ENCODE measurements around the gene STK11IP.

STK11IP gene, protein sequence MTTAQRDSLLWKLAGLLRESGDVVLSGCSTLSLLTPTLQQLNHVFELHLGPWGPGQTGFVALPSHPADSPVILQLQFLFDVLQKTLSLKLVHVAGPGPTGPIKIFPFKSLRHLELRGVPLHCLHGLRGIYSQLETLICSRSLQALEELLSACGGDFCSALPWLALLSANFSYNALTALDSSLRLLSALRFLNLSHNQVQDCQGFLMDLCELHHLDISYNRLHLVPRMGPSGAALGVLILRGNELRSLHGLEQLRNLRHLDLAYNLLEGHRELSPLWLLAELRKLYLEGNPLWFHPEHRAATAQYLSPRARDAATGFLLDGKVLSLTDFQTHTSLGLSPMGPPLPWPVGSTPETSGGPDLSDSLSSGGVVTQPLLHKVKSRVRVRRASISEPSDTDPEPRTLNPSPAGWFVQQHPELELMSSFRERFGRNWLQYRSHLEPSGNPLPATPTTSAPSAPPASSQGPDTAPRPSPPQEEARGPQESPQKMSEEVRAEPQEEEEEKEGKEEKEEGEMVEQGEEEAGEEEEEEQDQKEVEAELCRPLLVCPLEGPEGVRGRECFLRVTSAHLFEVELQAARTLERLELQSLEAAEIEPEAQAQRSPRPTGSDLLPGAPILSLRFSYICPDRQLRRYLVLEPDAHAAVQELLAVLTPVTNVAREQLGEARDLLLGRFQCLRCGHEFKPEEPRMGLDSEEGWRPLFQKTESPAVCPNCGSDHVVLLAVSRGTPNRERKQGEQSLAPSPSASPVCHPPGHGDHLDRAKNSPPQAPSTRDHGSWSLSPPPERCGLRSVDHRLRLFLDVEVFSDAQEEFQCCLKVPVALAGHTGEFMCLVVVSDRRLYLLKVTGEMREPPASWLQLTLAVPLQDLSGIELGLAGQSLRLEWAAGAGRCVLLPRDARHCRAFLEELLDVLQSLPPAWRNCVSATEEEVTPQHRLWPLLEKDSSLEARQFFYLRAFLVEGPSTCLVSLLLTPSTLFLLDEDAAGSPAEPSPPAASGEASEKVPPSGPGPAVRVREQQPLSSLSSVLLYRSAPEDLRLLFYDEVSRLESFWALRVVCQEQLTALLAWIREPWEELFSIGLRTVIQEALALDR

DNA sequence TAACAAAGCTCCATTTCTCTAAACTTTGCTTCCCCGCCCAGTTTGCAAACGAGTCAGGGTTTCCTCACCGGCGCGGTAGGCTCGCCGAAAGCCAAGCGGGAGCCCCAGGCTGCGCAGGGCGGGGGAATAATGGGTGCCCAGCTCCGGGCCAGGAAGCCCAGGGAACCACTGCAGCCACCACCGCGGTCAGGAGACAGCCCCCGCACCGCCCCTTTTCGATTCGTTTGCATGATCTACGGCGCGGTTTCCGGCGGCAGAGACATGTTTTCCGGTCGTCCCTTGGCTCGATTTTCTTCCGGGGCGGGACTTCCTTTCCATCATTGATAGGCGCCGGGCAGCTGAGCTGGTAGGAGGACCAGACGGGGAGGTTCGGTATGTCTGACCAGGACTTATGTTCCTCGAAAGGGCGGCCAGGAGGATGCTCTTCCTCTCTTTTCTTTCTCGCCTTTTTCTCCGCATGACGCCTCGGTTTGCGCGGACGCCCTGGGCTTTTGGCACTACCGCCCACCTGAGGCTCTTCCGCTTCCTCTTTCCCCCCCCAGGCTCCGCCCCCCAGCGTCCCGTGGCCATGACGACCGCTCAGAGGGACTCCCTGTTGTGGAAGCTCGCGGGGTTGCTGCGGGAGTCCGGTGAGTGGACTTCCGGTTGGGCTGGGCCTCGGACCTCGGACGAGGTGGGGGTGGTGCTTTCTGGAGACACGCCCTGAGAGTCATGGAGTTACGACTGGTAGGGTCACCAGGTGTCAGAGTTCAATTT is at the start of gene STK11IP:
Gene STK11IP (plus strand): TSS at position 306 of the 756 bp plus-strand sequence. CDS start 263 bp downstream, at position 569.
- no peaks in the 10 kb centered on the region for H3K9me3 ChIP-seq (ENCODE audit: control insufficient read depth, insufficient read depth, low read length)
- peaks cover 17% of the 10 kb centered on the region for H3K36me3 ChIP-seq (ENCODE audit: control insufficient read depth, insufficient read depth, low read length)
- no peaks in the 10 kb centered on the region for H3K27me3 ChIP-seq (ENCODE audit: control insufficient read depth, insufficient read depth, low read length)
- H3K4me1 ChIP-seq (ENCODE audit: control insufficient read depth, insufficient read depth, low read length), result peaks cover 31% of the 10 kb centered on the region
- H3K27ac ChIP-seq (ENCODE audit: low read depth, low read length), result peak within 1 kb of the TSS; percentile 95
- H3K9ac ChIP-seq (ENCODE audit: low read depth, low read length), result peak within 1 kb of the TSS; percentile 89
- peak within 1 kb of the TSS; percentile 93 for H3K4me3 ChIP-seq (ENCODE audit: low read depth, low read length)

- Histone ChIP-seq H3K36me3 (ENCODE audit: control insufficient read depth, insufficient read depth, low read length) (peaks cover 17% of the 10 kb centered on the region), H3K27ac (ENCODE audit: low read depth, low read length) (no peak overlapping the region), H3K4me3 (ENCODE audit: low read depth, low read length) (no peak overlapping the region), H3K9ac (ENCODE audit: low read depth, low read length) (no peak overlapping the region), H3K9me3 (ENCODE audit: control insufficient read depth, insufficient read depth, low read length) (no peaks in the 10 kb centered on the region), H3K27me3 (ENCODE audit: control insufficient read depth, insufficient read depth, low read length) (peaks cover 20% of the 10 kb centered on the region), H3K4me1 (ENCODE audit: control insufficient read depth, insufficient read depth, low read length) (peaks cover 11% of the 10 kb centered on the region)
These were observed 48.7 kb upstream of the STK11IP start for GRCh38 chr2:219548990-219549389.

GRCh38 chr2:219549619-219550018 is 48.0 kb upstream of the STK11IP start:
- peaks cover 8% of the 10 kb centered on the region for H3K4me1 ChIP-seq (ENCODE audit: control insufficient read depth, insufficient read depth, low read length)
- H3K9ac ChIP-seq (ENCODE audit: low read depth, low read length), result no peak overlapping the region
- no peak overlapping the region for H3K4me3 ChIP-seq (ENCODE audit: low read depth, low read length)
- peaks cover 21% of the 10 kb centered on the region for H3K27me3 ChIP-seq (ENCODE audit: control insufficient read depth, insufficient read depth, low read length)
- H3K9me3 ChIP-seq (ENCODE audit: control insufficient read depth, insufficient read depth, low read length), result no peaks in the 10 kb centered on the region
- H3K36me3 ChIP-seq (ENCODE audit: control insufficient read depth, insufficient read depth, low read length), result peaks cover 17% of the 10 kb centered on the region
- H3K27ac ChIP-seq (ENCODE audit: low read depth, low read length), result no peak overlapping the region

GRCh38 chr2:219551441-219552381 is 45.9 kb upstream of the STK11IP start:
- Histone ChIP-seq H3K9ac (ENCODE audit: low read depth, low read length) (0 out of 2 replicates have a peak overlapping the region, but pooled peaks have one; percentile 39), H3K9me3 (ENCODE audit: control insufficient read depth, insufficient read depth, low read length) (no peaks in the 10 kb centered on the region), H3K27me3 (ENCODE audit: control insufficient read depth, insufficient read depth, low read length) (peaks cover 20% of the 10 kb centered on the region), H3K4me3 (ENCODE audit: low read depth, low read length) (peak overlapping the region; percentile 82), H3K4me1 (ENCODE audit: control insufficient read depth, insufficient read depth, low read length) (peaks cover 7% of the 10 kb centered on the region), H3K36me3 (ENCODE audit: control insufficient read depth, insufficient read depth, low read length) (peaks cover 26% of the 10 kb centered on the region), H3K27ac (ENCODE audit: low read depth, low read length) (peak overlapping the region; percentile 31)

GRCh38 chr2:219552382-219553167 is 45.1 kb upstream of the STK11IP start:
- peaks cover 7% of the 10 kb centered on the region for H3K4me1 ChIP-seq (ENCODE audit: control insufficient read depth, insufficient read depth, low read length)
- no peaks in the 10 kb centered on the region for H3K9me3 ChIP-seq (ENCODE audit: control insufficient read depth, insufficient read depth, low read length)
- H3K4me3 ChIP-seq (ENCODE audit: low read depth, low read length), result peak overlapping the region; percentile 82
- peaks cover 20% of the 10 kb centered on the region for H3K27me3 ChIP-seq (ENCODE audit: control insufficient read depth, insufficient read depth, low read length)
- peaks cover 23% of the 10 kb centered on the region for H3K36me3 ChIP-seq (ENCODE audit: control insufficient read depth, insufficient read depth, low read length)
- H3K9ac ChIP-seq (ENCODE audit: low read depth, low read length), result no peak overlapping the region; the same call in 1 of the 2 replicates
- H3K27ac ChIP-seq (ENCODE audit: low read depth, low read length), result peak overlapping the region; percentile 57

- Histone ChIP-seq H3K36me3 (ENCODE audit: control insufficient read depth, insufficient read depth, low read length) (peaks cover 23% of the 10 kb centered on the region), H3K9me3 (ENCODE audit: control insufficient read depth, insufficient read depth, low read length) (no peaks in the 10 kb centered on the region), H3K27me3 (ENCODE audit: control insufficient read depth, insufficient read depth, low read length) (peaks cover 20% of the 10 kb centered on the region), H3K4me3 (ENCODE audit: low read depth, low read length) (peak overlapping the region; percentile 82), H3K4me1 (ENCODE audit: control insufficient read depth, insufficient read depth, low read length) (peaks cover 7% of the 10 kb centered on the region), H3K27ac (ENCODE audit: low read depth, low read length) (no peak overlapping the region), H3K9ac (ENCODE audit: low read depth, low read length) (no peak overlapping the region)
These were observed 44.6 kb upstream of the STK11IP start for GRCh38 chr2:219553168-219553417.

GRCh38 chr2:219553463-219553963 is 44.1 kb upstream of the STK11IP start:
- H3K36me3 ChIP-seq (ENCODE audit: control insufficient read depth, insufficient read depth, low read length), result peaks cover 23% of the 10 kb centered on the region
- H3K9me3 ChIP-seq (ENCODE audit: control insufficient read depth, insufficient read depth, low read length), result no peaks in the 10 kb centered on the region
- H3K27ac ChIP-seq (ENCODE audit: low read depth, low read length), result no peak overlapping the region
- H3K4me1 ChIP-seq (ENCODE audit: control insufficient read depth, insufficient read depth, low read length), result peaks cover 7% of the 10 kb centered on the region
- H3K9ac ChIP-seq (ENCODE audit: low read depth, low read length), result no peak overlapping the region
- peak overlapping the region; percentile 82; the same call in 1 of the 2 replicates for H3K4me3 ChIP-seq (ENCODE audit: low read depth, low read length)
- peaks cover 20% of the 10 kb centered on the region for H3K27me3 ChIP-seq (ENCODE audit: control insufficient read depth, insufficient read depth, low read length)

DNA sequence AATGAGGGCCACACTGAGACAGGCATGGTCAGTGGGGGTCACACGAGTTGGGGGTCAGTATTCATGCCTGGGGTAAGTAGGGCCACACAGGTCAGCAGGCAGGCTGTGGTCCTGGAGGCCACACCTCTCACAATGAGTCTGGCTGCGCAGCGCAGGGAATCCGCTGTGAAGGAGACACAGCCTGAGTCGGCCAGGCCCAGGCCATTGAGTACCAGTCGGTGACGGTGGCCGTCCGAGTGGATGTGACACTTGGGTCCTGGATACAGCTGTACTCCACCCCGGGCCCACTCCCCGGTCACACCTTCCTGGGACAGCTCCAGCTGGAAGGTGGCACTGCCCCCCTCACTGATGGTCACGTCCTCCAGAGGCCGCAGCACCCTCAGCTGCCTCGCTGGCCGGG is 43.3 kb upstream of the STK11IP start:
- Histone ChIP-seq H3K27ac (ENCODE audit: low read depth, low read length) (no peak overlapping the region), H3K4me3 (ENCODE audit: low read depth, low read length) (no peak overlapping the region), H3K9me3 (ENCODE audit: control insufficient read depth, insufficient read depth, low read length) (no peaks in the 10 kb centered on the region), H3K4me1 (ENCODE audit: control insufficient read depth, insufficient read depth, low read length) (peaks cover 7% of the 10 kb centered on the region), H3K27me3 (ENCODE audit: control insufficient read depth, insufficient read depth, low read length) (peaks cover 20% of the 10 kb centered on the region), H3K9ac (ENCODE audit: low read depth, low read length) (no peak overlapping the region), H3K36me3 (ENCODE audit: control insufficient read depth, insufficient read depth, low read length) (peaks cover 21% of the 10 kb centered on the region)

DNA sequence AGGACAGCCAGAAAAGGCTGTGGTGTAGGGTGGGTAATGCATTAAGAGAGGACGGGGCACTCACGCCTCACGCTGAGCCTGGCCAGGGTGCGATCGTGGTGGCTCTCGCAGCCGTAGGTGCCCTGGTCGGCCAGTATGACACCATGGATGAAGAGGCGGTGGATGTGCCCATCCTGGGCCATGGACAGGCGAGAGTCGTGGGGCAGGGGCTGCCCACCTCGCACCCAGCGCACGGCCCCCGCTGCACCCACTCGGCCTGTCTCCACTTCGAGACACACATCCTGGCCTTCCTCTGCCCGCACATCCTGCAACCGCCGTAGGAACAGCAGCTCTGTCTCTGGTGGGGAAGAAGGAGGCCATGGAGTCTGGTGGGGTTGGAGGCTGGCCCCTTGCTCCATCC is 41.7 kb upstream of the STK11IP start:
- Histone ChIP-seq H3K9me3 (ENCODE audit: control insufficient read depth, insufficient read depth, low read length) (no peaks in the 10 kb centered on the region), H3K27me3 (ENCODE audit: control insufficient read depth, insufficient read depth, low read length) (peaks cover 16% of the 10 kb centered on the region)

More for the DNA sequence above, 41.7 kb upstream of the STK11IP start:
- H3K4me3 ChIP-seq (ENCODE audit: low read depth, low read length), result no peak overlapping the region
- peaks cover 20% of the 10 kb centered on the region for H3K4me1 ChIP-seq (ENCODE audit: control insufficient read depth, insufficient read depth, low read length)
- H3K27ac ChIP-seq (ENCODE audit: low read depth, low read length), result no peak overlapping the region
- H3K36me3 ChIP-seq (ENCODE audit: control insufficient read depth, insufficient read depth, low read length), result peaks cover 17% of the 10 kb centered on the region
- H3K9ac ChIP-seq (ENCODE audit: low read depth, low read length), result no peak overlapping the region
